Hippocampal formation (tissue), 2 donors: Measurements from ENCODE around the gene CYP2A7.
"Not testable (repeated sequence)": the region's sequence is repeated elsewhere in the genome, so short reads cannot be mapped to it uniquely, and the experiment has no call there.

Experiments
- DNase-seq, 2 donors: peaks; one replicate each; lab custom pipeline; 2025; lab: John Stamatoyannopoulos, UW

CYP2A7 gene

DNA sequence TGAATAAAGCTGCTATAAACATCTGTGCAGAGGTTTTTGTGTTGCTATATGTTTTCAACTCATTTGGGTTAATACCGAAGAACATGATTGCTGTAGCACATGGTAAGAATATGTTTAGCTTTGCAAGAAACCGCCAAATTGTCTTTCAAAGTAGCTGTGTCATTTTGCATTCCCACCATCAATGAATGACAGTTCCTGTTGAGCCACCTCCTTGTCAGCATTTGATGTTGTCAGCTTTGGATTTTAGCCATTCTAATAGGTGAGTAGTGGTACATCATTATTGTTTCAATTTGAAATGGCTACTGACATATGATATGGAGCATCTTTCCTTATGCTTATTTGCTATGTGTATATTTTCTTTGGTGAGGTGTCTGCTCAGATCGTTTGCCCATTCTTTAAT is 40.0 kb downstream of the CYP2A7 start:
- DNase-seq: not testable (repeated sequence)

DNA sequence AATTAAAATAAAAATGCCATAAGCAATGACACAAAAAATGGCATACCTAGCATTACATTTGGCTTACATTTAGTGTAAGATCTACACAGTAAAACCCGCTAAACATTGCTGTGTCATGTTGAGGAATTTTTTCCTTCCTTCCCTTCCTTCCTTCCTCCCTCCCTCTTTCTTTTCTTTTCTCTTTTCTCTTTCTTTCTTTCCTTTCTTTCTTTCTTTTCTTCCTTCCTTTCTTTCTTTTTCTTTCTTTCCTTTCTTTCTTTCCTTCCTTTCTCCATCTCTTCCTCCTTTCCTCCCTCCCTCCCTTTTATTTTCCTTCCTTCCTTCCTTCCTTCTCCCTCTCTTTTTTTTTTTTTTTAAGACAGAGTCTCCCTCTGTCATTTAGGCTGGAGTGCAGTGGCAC is 43.6 kb downstream of the CYP2A7 start:
- DNase-seq: not testable (repeated sequence)

DNA sequence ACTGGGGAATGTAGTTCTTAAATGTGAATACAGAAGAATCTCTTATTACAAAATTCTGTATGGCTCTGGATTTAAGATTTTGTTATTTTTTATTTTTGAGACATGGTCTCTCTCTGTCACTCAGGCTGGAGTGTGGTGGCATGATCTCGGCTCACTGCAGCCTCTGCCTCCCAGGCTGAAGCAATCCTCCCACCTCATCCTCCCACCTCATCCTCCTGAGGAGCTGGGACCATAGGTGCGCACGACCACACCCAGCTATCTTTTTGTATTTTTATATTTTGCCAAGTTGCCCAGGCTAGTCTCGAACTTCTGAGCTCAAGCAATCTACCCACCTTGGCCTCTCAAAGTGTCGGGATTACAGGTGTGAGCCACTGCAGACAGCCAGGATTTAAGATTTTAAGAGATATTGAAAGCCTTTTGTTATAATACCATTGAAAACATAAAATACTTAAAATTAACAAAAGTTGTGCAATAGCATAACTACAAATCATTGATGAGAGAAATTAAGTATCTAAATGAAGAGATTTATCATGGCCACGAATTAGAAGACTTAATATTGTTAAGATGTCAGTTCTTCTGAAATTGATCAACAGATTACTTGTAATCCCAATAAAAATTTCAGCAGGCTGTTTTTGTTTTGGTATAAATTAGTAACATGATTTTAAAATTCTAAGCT is 45.1 kb downstream of the CYP2A7 start:
- DNase-seq: no peak

DNA sequence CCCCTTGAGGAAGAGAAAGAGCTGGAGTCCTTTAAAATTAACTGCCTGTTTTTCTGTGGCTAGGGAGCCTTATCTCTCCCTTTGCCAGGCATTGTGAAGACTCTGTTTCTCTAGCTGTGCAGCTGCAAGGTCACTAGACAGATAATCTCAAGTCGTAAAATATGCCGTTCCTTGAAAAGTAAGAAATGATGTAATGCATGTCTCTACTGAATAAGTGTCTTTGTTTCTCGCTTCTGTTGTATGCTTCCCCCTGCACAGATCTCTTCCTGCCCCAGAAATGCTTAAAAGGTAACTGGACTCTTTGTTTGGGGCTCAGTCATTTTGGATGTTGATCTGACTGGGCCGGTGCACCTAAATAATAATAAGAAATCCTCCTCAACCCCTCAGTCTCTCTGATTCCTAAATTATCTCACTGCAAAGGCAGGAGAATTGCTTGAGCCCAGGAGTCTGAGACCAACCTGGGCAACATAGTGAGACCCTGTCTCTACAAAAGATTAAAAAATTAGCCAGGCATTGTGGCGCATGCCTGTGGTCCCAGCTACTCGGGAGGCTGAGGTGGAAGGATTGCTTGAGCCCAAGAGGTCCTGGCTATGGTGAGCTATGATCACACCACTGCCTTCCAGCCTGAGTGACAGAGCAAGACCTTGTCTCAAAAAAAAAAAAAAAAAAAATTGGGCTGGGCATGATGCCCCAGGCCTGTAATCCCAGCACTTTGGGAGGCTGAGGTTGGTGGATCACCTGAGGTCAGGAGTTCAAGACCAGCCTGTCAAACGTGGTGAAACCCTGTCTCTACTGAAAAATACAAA is 48.1 kb downstream of the CYP2A7 start:
- not testable (repeated sequence) for DNase-seq

DNA sequence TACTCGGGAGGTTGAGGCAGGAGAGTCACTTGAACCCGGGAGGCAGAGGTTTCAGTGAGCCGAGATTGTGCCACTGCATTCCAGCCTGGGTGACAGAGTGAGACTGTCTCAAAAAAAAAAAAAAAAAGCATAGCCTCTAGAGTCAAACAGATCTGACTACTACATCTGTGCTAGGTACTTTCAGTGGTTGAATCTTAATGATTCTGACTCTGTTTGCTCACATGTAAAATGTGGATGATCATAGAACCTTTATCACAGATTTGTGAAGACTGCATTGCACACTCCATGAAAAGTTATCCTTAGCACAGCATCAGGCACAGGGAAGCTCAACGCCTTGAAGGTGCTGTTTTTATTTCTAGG is 49.6 kb downstream of the CYP2A7 start:
- not testable (repeated sequence) for DNase-seq

DNA sequence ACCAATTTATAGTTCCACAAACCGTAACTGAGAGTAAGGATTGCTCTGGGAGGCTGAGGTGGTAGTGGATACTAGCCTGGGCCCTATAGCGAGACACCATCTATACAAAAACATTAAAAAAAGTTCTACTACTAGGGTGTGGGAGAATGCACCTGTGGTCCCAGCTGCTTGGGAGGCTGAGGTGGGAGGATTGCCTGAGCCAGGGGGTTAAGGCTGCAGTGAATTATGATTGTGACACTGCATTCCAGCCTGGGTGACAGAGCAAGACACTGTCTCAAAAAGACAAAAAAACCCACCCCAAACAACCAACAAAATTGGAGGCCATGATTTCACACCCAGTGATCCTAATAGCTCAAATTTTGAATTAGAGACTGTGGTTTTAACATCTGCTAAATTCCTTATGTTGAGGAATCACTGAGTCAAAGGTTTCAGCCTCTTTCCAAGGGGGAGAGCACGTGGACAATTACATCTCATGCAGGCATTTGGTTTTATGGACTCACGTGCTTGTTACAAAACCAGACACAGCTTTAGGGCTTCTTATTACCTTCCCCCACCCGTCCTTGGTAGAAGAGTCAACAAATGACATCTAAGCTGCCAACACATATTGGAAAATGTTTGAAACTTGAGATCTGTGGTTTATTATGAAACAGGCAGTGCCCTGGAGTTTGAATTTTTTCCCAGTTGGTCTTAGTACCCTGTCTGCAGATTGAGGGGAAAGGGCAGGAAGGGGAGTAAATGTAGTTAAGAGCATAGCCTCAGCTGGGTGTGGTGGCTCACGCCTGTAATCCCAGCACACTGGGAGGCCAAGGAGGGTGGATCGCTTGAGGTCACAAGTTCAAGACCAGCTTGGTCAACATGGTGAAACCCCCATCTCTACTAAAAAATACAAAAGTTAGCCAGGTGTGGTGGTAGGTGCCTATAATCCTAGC is 50.3 kb downstream of the CYP2A7 start:
- no peak for DNase-seq

DNA sequence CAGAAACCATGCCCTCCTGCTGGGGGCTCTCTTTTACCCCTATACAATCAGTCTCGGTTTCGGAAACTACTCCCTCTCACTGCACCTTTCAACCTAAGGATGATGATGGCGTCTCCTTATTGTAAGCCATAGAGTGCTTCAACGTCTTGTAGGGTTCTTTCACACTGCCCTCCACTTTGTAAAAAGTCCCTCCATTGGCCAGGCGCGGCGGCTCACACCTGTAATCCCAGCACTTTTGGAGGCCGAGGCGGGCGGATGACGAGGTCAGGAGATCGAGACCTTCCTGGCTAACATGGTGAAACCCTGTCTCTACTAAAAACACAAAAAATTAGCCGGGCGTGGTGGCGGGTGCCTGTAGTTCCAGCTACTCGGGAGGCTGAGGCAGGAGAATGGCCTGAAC is 51.3 kb downstream of the CYP2A7 start:
- DNase-seq: not testable (repeated sequence)

DNA sequence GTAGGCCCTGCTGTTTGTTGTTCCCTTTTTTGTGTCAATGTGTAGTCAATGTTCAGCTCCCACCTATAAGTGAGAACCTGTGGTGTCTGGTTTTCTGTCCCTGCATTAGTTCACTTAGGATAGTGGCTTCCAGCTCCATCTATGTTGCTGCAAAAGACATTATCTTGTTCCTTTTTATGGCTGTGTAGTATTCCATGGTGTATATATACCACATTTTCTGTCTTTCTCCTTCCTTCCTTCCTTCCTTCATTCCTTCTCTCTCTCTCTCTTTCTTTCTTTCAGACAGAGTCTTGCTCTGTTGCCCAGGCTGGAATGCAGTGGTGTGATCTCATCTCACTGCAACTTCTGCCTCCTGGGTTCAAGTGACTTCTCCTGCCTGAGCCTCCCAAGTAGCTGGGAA is 52.8 kb downstream of the CYP2A7 start:
- no peak for DNase-seq

DNA sequence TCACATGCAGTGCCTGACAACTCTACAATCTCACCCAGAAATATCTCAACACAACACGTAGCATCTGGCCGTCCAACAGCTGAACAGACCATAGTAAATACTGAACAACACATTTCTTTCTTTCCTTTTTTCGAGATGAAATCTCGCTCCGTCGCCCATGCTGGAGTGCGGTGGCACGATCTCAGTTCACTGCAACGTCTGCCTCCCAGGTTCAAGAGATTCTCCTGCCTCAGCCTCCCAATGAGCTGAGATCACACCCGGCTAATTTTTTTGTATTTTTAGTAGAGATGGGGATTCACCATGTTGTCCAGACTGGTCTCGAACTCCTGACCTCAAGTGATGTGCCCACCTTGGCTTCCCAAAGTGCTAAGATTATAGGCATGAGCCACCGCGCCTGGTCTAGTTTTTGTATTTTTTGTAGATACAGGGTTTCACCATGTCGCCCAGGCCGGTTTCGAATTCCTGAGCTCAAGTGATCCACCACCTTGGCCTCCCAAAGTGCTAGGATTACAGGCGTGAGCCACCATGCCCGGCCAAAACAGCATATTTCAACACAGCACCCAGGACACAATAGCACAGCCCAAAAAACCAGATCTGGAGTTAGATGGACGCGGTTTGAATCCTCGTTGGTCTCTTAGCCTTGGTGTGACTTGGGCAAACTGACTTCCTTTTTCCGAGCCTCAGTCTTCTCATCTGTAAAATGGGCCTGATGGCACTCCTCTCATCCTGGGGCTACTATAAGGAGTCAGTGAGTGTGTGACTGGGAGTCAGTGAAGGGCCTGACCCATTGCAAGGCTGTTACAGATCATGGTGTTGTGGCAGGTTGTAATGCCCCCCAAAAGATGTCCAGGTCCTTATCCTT is 54.4 kb downstream of the CYP2A7 start:
- DNase-seq: no peak

DNA sequence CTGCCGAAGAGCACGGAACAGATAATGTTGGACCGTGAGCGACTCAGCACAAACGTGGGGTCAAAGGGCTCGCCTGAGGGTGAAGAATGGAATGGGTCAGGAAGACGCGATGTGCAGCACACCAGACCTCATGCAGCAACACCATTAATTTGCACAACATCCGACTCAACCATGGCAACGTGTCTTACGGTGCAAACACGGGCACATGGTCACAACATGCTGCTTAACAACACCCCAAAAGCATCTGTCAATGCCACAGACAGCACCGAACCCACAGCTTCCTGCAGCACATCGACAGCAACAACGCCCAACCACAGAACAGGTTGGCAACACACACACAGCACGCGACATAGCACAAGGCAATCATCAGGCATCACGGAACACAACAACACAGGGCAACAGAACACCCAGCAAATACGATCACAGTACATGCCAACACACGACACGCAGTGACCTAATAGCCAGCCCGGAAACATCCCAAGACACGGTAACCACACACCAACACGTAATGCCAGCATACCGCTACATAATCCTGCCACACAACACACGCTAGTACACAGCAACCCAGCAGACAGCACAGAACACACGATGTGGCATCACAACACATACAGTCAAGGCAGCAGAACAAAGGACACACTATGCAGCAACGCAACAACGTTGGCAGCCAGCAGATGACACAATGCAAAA is 55.2 kb downstream of the CYP2A7 start:
- not testable (repeated sequence) for DNase-seq

DNA sequence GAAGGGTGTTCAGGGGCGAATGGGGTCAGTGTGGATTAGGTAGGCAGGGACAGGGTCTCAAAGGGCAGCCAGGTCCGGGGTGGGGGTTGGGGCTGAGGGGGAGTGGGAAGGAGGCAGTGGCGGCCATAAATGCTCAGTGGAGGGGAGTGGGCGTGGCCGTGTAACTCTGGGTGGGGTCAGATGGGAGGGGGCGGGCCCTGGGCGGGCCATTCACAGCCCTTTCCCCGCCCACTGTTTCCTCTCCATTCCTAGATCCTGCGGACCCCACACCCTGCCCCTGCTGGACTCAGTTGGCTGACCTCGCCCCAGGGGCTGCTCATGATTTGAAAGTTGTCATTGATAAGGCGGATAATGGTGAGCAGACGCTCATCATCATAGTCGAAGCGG is 55.7 kb downstream of the CYP2A7 start:
- not testable (repeated sequence) for DNase-seq

DNA sequence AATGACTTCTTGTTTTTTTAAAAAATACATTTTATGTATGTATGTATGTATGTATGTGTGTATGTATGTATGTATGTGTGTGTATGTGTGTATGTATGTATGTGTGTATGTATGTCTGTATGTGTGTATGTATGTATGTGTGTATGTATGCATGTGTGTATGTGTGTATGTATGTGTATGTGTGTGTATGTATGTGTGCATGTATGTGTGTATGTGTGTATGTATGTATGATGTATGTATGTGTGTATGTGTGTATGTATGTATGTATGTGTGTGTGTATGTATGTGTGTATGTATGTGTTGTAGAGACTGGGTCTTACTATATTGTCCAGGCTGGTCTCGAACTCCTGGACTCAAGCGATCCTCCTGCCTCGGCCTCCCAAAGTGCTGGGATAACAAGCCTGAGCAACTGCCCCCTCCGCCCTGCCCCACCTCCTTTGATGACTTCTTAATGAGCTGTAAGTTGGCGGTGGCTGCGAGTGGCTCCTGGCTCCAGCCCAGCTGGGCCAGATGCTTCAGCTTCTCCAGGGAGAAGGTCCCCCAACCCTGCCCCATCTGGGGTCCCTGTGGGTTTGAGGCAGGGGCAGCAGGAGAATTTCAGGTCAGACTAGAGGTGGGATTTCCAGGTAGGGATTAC is 56.5 kb downstream of the CYP2A7 start:
- DNase-seq: not testable (repeated sequence)
